NCI-H1105 (cell line): Measurements from ENCODE around the gene KCNG4.

ENCODE experiments used
- DNase-seq: peaks from one replicate; lab custom pipeline; 2025; lab: John Stamatoyannopoulos, UW

The KCNG4 gene

DNA sequence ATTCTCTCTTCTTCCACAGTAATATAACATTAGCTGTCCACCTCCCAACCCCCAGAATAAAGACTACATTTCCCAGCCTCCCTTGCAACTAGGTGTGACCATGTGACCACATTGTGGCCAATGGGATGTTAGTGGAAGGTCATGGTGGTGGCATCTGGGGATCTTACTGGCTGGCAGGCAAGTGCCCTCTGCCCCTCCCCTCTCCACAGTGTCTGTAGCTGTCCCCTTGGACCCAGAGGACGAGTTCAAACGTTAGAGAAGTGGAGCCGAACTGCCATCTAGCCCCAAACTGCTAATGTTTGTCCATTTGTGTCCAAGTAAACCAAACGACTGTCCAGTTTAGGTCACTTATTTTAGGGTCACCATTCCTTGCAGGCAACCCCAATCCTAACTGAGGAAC, 26.6 kb upstream of the KCNG4 start:
- no peak for DNase-seq

- no peak for DNase-seq
Measured at GRCh38 chr16:84262939-84263338, 23.1 kb upstream of the KCNG4 start.

- DNase-seq: no peak
Measured at GRCh38 chr16:84262031-84262430, 22.2 kb upstream of the KCNG4 start.

- DNase-seq: no peak
Measured at GRCh38 chr16:84260766-84261554, 21.1 kb upstream of the KCNG4 start.

DNA sequence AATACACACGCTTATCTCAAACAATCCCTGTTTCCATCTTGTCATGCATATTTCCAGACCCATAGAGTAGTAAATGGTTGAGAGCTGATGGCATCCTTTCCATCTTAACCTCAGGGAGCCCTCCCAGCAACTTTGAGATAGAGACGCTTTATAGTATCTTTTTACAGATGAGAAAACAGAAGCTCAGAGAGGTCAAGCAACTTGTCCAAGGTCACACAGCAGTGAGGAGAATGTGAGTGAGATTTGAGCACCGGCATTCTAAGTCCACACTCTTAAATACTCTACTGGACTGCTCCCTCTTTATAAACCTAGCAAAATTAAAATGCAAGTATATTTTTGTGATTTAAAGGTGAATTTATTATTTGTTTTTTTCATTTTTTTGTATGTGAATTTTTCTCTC, 19.9 kb upstream of the KCNG4 start:
- no peak for DNase-seq

- DNase-seq: no peak
Measured at GRCh38 chr16:84258266-84258665, 18.5 kb upstream of the KCNG4 start.

DNA sequence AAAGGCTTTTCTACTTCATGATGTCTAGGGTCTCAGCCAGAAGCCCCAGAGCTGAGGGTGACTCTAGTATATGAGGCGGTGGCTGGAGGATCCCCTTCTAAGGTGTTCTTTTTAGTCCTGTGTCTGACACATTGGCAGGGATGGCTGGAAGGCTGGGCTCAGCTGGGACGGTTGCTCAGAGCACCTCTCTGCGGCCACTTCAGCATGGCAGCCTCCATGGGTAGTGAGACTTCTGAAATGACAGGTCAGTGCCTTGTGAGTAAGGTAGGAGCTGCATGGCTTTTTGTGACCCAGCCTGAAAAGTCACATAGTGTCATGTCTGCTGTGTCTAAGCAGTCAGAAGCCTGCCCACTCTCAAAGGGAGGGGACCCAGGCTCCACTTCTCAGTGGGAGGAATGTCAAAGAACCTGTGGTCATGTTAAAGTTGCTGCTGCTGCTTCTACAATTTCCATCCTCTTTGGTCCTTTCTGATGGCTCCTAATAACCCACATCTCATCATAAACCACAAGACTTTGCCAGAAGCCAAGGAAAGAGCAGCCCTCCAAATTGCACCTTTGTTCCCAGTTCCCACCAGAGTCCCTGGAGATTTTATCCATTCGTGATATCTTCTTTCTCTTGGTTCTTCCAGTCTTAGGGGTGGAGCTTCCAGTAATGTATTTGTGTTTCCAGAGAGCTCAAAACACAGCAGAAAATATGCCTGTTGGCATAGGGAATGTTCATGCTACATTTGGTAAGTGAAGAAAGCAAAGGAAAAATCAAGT, 15.4 kb upstream of the KCNG4 start:
- no peak for DNase-seq

DNA sequence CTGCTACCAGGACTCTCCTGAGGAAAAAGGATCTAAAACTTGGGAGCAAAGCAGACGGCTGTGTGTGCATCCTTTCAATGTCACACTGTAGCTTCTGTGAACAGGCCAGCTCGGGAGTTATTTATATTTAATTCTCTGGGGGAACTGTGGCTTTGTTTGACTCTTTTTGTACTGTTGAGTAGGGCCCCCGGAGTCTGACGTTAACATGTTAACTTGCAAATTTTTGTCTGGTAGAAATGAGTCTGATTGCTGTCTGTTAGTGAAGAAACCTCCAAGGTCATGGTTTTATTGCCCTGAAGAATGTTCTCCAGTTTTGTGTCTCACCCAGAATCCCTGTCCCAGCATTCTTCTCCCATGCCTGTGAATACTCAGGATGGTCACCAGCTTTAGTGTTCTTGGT, 14.2 kb upstream of the KCNG4 start:
- DNase-seq: no peak

DNA sequence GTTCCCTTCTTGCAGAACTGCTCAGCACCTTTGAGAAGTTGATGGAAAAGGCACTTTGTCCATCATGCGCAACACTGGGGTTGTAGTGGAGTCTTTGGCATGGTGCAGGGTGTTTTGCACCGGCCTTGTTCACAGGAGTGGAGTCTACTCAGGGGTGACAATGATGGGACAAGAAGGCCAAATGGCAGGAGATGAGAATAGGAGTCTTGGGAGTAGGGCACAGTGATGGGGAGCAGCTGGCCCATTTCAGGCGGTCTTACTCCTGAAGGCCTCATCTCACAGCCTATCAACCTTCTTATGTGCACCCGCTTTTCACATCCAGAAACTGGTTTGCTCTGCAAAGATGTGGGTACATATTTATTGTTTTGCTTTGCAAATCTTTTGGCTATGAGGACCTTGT, 13.4 kb upstream of the KCNG4 start:
- DNase-seq: no peak

GRCh38 chr16:84252184-84252583, 12.4 kb upstream of the KCNG4 start:
- no peak for DNase-seq

DNA sequence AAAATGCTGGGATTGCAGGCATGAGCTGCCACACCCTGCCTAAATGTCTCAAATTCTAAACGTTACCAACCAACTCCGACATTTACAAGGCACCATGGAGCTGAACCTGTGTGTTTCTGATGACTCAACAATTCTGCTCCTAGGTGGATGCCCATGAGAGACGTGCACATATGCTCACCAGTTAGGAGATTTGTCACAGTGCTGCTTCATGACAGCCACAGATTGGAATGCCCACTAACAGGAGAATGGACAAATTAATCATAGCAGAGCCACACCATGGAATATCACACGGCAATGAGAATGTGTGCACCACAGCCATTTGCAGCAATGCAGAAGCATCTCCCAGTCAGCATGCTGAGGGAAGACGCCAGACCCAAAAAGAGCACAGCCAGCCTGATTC, 8.0 kb upstream of the KCNG4 start:
- no peak for DNase-seq

GRCh38 chr16:84247331-84247730, 7.5 kb upstream of the KCNG4 start:
- DNase-seq: no peak

DNA sequence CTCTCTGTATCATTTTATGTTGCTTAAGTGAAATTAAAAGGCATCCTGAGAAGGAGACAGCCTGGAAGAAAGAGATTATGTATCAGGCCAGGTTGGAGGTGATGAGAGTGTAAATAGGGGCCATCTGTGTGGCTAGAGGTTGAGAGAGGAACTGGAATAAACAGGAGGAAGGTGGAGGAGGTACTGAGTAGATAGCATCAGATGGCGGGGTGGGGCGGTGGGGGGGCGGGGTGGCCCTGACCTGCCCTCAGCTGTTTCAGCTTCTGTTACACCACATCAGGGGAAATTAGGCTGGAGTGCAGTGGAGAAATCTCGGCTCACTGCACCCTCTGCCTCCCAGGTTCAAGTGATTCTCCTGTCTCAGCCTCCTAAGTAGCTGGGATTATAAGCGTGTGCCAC, 6.9 kb upstream of the KCNG4 start:
- DNase-seq: no peak

DNA sequence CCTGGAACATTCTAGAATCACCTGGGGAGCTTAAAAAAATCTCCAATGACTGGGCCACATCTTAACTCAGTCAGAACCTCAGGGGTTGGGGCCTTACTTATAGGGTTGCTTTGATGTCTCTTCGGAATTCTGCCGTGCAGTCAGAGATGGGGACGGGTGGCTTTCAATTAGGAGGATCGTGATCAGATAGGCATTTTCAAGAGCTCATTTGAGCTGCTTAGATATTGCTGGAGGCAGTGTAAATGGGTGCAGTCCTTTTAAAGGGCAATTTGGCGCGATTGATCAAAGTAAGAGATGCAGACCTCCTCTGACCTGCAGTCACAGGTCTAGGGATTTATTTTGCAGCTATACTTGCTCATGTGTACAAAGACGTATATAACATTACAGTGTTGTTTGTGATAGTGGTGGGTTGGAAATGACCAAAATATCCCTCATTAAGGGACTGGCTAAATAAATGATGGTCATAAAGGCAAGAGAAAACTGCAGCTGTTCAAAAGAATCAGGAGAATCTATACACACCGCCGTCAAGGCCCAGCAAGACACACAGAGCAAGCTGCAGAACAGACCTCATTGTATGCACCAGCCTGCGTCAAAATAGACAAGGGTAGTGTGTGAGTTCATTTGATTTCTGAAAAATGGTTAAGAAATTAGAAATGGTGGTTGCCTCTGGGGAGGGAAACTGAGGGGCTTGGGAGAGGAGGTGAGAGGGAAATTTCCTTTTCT, 6.3 kb upstream of the KCNG4 start:
- no peak for DNase-seq

GRCh38 chr16:84244728-84245127, 4.9 kb upstream of the KCNG4 start:
- no peak for DNase-seq

DNA sequence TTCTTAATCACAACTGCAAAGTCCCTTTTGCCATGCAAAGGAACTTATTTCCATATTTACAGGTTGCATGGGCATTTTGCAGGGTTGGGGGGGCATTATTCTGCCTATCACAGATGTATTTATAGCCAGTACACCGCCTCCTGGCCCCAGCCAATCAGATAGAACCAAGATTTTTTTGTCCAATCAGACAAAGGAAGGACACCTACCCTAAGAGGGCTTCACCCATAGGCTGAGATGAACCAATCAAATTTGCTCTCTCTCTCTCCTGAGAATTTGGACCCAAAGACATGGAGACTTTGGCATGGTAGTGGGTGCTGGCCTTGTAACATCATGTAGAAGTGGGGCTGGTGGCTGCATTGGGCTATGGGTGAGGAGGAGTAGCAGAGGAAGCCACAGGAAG, 3.9 kb upstream of the KCNG4 start:
- DNase-seq: no peak

- DNase-seq: no peak
Measured at GRCh38 chr16:84242839-84243238, 3.0 kb upstream of the KCNG4 start.

DNA sequence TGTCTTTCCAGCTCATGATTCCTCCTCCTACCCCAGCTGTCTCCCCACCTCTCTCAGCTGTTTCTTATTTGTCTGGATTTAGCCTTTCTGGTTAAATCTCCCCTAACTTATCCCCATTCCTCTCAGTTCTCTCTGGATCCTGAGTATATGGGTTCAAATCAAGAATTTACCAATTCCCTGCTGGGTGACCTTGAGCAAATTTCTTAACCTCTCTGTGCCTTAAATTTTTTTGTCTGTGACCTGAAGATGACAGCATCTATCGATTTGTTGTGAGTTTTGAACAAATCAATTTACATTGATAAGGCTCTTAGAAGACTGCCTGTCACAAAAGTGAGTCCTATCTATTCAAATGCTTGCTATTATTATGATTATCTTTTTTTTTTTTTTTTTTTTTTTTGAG, 2.0 kb upstream of the KCNG4 start:
- DNase-seq: no peak

DNA sequence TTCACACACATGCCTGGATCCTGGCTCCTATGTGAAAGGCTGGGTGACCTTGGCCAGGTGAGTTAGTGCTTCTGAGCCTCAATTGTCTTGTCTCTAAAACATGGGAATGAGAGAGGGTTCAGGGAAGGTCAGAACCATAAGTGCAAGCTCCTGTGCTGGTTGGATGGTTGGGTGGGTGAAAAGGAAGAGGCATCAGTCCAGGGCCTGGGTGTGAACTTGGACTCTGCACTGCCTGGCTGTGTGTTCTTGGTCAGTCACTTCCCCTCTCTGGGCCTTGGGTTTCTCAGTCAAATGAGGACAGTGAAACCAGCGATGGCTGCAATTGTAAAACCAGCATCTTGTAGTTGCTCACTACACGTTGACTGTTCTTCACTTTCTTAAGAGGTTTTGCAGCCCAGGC, 643 bp upstream of the KCNG4 start:
- DNase-seq: no peak

DNA sequence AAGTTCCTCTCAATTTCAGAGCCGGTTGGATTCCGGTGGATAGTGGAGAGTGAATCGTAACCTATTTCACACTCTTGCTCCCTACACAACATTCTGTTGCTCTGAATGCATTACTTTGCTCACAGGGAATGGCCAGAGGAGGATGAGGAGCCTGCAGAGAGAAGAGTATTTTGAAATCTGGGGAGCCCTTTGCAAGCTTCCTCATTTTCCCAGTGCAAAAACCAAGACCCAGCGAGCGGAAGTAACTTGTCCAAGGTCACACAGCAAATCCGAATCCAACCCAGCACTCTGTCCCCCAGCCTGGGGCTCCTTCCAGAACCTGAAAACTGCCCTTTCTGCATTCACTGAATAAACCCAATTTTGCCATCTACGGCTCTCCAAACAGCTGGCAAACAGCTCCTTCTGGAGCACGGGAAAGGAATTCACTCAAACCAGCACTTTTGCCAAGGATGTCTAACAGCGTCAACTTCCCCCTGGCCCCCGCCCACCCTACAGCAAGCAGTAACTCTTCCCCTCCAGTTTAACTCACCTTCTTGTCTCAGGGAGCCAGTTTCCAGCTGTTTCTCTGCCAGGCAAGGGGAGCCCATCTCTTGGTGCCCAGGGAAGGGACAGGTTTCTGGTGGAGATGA, 557 bp downstream of the KCNG4 start:
- DNase-seq: no peak

DNA sequence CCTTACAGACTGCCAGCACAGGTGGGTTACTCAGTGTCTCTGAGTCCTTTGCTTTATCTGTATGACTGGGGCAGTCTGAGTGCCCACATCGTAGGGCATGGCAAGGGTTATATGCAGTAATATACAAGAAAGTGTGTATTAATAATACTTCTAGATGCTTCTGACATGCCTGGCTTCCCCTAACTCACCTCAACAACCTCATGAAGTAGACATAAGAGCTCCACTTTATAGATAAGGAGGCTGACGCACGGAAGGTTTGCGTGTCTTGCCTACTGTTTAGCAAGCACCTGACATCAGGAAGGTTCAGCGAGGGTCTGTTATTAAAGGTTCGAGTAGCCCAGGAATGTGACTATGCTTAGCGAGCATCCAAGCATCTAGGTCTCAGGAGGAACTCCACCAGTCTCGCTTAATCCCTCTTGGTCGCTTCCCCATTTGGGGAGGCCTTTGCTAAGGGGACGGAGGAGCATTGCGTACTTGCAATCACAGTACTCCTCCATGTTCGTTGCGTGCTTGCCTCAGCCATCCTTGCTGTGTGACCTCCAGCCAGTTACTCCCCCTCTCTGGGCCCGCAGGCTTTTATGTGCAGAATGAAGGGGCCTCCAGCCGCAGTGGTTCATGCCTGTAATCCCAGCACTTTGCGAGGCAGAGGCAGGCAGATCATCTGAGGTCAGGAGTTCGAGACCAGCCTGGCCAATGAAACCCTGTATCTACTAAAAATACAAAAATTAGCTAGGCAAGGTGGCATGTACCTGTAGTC, 1.6 kb downstream of the KCNG4 start:
- DNase-seq: no peak

DNA sequence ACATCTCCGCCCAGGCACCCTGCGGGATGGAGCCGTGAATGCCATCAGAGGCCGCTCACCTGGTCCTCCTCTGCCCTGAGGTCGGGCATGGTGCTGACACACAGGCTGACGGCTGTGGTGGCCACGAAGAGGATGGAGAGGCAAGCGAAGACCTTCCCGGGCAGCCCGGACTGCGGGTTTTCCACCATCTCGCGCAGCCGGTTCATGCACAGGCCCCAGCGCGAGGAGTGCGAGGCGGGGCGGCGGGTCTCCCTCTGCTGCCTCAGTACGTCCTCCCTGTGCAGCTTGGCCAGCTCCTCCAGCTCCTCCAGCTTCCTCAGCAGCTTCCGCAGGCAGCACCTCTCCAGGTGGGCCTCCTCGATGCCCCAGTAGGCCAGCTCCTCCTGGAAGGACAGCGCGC, 3.1 kb downstream of the KCNG4 start:
- no peak for DNase-seq
